Stimulated activated CD4-positive, alpha-beta T cell treated with anti-CD3 and anti-CD28 coated beads, Interleukin-4, amount 100 ng/mL, for 1 hour (primary cell): ENCODE results near the gene N4BP2.
A peak's percentile ranks its signal among the peaks of the same experiment; 100 is the strongest.
"Not testable (repeated sequence)": the region's sequence is repeated elsewhere in the genome, so short reads cannot be mapped to it uniquely, and the experiment has no call there.

Source experiments
- DNase-seq: peaks from one replicate; pipeline ENCODE4 v3.0.0-alpha.2; 2020

Gene N4BP2

DNA sequence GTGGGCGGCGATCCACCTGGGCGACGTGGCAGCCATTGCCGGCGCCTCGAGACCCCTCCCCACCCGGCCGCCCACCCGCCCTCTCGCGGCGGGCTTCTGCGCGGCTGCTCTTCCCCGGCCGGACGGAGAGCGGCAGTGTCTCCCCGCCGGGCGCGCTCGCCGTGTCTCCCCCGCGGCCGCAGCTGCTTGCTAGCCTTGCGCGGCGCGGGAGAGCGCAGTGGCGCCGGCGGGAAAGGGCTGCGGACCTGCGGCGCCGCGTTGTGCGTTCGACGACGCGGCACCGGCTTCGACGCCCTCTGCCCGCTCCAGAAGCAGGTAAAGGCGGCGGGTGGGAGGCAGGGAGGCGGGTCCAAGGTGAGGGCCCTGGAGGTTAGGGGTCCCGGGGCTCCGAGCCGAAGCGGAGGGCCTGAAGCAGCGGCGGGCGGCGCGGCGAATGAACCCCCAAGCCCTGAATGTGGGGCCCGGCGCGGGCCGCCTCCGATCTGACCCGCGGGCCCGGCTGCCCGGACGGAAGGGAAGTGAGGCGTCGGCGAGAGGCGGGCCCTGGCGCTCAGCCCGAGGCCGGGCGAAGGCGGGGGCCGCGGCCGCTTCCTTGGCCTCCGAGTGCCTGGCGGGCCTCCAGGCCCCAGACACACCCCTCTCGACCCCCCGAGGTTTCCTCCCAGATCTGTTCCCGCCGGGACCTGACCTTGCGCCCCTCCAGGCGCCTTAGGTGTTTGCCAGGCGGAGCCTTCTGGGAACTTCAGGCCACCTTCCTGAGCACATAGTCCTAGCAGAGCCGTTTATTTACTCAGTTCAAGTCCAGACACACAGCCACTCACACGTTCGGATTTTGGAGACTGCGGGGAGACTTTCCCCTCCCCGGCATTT, at the start of gene N4BP2:
TSS of gene N4BP2 (plus strand) at position 135 of the 870 bp plus-strand sequence. CDS start 40,491 bp downstream, outside the sequence.
- peak; percentile 79 for DNase-seq

DNA sequence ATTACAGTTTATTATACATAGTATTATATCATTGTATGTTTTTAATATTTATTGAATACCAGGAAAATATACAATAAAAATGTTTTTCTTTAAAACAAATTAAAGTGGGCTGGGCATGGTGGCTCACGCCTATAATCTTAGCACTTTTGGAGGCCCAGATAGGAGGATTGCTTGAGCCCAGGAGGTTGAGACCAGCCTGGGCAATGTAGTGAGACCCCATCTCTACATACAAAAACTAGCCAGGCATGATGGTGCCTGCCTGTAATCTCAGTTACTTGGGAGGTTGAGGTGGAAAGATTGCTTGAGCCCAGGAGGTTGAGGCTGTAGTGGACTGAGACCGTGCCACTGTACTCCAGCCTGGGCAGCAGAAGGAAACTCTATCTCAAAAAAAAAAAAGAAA, 40.6 kb upstream of the N4BP2 start:
- no peak for DNase-seq

DNA sequence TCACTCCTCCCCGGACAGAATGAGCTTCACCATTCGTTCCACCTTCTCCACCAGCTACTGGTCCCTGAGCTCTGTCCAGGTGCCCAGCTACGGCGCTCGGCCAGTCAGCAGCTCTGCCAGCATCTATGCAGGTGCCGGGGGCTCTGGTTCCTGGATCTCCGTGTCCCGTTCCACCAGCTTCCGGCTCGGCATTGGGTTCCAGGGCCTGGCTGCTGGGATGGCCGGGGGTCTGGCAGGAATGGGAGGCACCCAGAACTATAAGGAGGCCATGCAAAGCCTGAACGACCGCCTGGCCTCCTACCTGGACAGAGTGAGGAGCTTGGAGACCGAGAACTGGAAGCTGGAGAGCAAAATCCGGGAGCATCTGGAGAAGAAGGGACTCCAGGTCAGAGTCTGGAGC, 36.4 kb upstream of the N4BP2 start:
- no peak for DNase-seq

DNA sequence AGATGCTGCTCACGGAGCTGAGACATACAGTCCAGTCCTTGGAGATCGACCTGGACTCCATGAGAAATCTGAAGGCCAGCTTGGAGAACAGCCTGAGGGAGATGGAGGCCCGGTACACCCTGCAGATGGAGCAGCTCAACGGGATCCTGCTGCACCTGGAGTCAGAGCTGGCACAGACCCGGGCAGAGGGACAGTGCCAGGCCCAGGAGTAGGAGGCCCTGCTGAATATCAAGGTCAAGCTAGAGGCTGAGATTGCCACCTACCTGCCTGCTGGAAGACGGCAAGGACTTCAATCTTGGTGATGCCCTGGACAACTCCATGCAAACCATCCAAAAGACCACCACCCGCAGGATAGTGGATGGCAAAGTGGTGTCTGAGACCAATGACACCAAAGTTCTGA, 35.5 kb upstream of the N4BP2 start:
- not testable (repeated sequence) for DNase-seq

DNA sequence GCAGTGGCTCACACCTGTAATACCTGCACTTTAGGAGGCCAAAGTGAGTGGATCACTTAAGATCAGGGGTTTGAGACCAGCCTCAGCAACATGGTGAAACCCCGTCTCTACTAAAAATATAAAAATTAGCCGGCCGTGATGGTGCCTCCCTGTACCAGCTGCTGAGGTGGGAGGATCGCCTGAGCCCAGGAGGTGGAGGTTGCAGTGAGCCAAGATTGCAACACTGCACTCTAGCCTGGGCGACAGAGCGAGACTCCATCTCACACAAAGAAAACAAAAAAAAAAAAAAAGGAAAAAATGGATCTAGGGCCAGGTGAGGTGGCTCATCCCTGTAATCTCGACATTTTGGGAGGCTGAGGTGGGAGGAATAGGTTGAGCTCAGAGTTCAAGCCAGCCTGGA, 32.6 kb upstream of the N4BP2 start:
- DNase-seq, result not testable (repeated sequence)

DNA sequence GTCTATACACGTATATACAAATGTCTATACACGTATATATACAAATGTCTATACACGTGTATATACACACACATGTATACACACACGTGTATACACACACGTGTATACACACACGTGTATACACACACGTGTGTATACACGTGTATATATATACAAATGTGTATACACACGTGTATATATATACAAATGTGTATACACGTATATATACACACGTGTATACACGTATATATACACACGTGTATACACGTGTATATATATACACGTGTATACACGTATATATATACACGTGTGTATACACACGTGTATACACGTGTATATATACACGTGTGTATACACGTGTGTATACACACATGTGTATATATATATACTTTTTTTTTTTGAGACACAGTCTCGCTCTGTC, 23.9 kb upstream of the N4BP2 start:
- no peak for DNase-seq

DNA sequence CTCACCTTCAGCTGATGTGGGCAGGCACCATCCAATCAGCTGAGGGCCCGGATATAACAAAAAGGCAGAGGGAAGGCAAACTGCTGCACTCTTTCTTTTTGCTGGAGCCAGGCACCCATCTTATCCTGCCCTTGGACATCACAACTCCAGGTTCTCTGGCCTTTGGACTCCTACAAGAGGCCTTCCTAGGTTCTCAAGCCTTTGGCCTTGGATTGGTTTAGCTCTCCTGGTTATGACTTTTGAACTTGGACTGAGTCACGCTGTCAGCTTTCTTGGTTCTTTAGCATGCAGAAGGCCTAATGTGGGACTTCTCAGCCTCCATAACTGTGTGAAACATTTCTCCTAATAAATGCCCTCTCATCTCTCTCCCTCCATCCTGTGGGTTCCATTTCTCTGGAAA, 23.0 kb upstream of the N4BP2 start:
- DNase-seq, result no peak

DNA sequence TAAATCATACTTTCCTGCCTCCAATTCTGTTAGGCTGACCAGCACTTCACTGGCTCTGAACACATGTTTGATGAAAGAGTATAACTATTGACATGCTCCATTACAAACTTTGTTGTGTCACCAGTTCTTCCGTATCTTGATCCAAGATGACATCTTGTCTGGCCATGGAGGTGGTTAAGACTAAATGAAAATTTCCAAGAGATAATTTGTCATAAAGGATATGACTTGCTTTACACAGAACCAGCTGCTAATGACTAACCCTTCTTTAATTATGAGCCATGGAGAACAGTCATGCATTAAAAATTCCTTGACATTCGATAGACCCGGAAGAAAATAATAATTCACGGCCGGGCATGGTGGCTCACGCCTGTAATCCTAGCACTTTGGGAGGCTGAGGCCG, 17.7 kb upstream of the N4BP2 start:
- DNase-seq, result no peak

DNA sequence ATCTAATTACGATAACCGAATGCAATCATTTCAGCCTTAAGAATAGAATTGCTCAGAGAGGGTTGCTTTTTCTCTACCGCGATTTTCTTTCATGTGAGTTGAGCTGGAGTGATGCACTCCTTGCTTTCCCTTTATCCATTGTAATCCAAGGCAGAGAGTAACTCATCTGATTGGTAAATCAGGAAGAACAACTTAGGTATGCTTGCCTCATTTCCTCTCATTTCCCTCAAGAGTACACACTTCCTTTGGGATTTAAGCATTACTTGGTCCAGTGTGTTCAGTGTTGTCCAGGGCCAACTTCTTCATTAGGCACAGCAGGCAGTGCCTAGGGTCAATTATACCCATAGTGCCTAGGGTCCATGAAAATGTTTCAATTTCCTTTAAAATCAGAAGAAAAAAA, 15.7 kb upstream of the N4BP2 start:
- DNase-seq, result no peak

DNA sequence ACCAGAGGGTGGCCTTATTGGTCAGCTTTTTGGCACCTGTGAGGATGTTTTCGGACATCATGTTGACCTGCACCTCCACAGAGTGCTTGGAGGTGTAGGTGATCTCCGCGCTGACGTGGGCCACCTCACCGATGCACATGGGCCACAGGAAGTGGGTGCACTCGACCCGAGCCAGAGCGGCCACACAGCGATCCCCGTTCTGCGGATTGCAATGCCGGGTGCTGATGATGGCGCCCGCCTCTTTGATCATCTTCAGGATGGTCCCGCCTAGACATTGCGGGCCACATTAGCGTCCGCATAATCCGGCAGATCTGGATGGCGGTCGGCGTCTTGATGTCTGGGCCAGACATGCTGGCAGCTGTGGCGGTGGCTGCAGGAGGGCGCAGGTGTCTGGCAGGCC, 12.9 kb upstream of the N4BP2 start:
- DNase-seq, result no peak

DNA sequence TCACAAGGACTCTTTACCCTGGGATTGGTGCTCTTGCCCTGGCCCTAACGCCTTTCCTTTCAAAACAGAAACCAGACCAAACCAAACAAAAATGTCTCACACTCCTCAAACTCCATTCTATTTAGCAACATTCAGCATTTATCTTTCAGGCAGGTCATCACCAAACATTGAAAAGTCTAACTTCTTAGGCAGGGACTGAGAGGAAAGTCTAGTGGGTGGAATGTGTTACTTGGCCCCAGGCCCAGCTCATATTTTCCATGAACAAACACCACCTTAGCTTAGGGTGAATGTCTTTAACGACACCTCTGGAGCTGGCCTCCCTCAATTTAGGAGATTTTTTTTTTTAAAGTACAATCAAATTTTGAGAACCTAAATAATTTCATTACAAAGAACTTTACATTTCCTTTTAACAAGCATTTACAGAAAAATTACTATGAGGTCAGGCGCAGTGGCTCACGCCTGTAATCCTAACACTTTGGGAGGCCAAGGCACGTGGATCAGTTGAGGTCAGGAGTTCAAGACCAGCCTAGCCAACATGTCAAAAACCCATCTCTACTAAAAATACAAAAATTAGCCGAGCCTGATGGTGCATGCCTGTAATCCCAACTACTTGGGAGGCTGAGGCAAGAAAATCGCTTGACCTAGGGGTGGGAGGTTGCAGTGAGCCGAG, 10.2 kb upstream of the N4BP2 start:
- DNase-seq, result no peak

DNA sequence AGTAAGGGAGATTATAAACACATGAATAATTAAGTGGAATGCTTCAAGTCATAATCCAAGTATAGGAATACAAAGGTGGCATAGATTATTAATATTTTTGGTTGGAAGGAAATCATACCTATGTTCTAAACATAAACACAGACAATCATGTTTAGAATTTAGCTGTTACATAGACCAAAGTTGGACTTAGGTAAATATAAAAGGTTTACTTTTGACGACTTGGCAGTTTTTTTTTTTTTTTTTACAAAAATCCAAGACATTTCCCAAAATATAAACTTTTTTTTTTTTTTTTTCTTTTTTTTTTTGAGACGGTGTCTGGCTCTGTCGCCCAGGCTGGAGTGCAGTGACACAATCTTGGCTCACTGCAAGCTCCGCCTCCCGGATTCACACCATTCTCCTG, 3.5 kb upstream of the N4BP2 start:
- no peak for DNase-seq

DNA sequence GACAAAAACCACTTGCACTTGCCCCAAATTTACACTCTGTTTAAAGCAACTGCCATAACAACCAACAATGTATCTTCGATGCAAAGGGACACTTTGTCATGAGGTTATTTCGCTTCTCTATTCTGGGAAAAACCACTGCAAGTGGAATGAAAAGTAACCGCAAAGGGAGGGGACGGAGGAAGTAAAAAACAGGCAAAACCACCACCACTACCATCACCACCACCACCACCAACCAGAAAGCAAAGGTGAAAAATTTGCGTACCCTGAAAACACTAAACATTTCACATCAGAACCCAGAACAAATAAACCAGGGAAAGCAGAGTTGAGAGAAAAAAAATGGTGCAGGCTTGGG, 1.2 kb upstream of the N4BP2 start:
- peak; percentile 9 for DNase-seq

DNA sequence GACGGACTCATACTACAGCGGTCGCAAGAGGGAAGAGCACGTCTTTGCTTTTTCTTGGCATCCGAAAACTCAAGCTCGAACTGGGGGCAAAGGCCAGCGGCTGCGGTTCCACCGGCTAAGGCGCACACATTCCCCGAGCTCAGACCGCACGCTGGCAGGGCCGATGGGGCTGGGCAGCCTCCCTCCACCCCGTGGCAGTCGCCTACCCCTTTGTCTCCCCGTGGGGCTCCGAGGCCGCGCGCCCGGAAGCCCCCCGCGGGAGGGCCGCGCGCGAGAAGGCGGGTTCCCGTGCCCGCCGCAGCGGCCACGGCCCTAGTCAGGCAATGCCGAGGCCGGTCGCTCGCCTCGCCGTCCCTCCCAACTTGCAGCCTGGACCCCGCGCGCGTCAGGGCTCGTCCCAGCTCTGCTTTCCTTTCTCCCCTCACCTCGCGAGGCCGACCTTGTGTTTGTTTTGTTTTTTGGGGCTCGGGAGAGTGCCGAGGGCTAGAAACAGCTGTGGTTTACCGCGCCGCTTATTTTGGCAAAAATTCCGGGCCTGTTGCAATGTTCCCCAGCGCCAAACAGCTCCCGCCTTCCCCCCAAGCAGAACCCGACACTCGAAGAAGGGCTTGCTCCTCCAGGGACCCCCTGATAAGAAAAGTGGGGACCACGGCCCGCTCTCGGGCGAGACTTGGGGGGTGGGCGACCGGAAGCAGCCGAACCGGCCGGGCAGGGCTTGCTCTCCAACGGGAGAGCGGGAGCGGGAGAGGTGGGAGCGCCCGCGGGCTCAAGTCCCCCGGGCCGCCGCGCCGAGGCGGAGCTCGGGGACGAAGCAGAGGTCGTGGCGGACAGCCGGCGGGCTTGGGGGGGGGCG, 561 bp upstream of the N4BP2 start:
- DNase-seq, result peak; percentile 44

DNA sequence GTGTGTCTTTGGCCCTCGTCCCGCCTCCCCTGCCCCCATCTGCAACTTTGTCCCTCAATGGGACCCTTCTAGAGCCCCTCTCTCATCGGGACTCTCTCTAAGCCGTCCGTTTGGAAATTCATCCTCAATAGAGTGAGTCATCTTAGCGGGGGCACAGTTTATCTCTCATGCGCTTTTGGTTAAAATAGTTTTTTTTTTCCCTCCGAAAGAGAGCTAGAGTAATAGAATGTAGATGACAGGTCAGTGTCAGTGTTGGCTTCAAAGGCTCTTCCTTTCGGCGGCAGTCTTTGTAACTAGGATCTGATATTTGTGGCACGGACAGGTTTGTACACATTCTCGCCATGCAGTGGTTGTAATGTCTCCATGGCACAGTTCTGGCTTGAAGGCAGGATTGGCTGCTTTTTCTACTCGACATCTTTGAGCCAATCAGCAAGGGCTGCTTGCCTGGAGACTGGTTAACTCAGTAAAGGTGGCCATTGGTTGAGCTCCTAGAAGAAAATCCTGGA, 989 bp downstream of the N4BP2 start:
- peak; percentile 45 for DNase-seq

DNA sequence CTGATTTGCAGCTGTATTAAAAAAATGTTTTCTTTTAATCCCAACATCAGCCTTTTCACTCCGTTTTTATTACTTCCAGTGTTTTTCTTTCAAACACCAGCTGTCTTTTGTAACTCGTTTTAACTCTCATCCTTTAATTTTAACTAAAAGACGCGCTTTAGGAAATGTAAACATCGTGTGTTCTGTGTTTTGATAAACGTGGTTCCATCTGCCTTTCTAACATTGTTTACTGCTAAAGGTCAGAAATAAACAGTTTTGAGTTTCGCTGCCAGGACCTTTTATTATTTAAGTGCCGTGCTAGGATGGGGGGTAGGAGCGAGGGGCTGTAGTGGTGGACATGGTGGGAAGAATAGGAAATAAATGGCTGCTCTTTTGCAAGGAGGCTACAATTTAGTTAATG, 1.5 kb downstream of the N4BP2 start:
- no peak for DNase-seq

DNA sequence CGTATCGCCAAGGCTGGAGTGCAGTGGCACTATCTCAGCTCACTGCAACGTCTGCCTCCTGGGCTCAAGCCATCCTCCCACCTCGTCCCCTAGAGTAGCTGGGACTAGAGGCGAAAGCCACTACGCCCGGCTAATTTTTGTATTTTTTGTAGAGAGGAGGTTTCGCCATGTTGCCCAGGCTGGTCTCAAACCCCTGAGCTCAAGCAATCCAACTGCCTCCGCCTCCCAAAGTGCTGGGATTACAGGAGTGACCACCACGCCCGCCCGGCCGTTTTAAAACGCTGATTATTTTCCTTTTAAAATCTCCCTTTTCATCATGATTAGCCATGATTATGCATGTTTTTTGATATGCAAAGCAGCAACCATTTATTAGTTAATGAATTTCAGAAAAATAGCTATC, 2.2 kb downstream of the N4BP2 start:
- no peak for DNase-seq

DNA sequence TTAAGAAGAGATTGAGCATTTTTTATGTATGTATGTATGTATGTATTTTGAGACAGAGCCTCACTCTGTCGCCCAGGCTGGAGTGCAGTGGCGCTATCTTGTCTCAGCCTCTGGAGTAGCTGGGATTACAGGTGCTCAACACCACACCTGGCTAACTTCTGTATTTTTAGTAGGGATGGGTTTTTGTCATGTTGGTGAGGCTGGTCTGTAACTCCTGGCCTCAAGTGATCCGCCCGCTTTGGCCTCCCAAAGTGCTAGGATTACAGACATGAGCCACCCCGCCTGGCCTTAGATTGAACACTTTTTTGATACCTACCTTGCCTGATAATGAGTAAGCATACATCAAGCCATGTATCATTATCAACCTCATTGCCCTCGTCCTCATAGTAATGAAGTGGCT, 2.7 kb downstream of the N4BP2 start:
- no peak for DNase-seq

DNA sequence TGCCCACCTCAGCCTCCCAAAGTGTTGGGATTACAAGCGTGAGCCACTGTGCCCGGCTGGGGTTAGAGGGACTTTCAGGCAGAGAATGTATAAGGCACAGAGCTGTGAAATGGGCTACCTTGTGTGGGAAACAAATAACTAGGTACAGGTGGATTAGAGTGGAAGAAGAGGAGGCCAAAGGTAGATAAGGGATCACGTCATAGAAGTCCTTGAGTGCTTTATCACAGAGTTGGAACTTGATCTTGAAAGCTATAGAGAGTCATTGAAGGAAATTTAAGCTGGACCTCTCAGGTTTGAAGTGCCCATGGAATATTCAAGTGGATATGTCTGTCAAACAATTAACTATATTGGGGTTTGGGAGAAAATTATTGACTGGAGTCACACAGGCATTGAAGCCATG, 8.4 kb downstream of the N4BP2 start:
- DNase-seq, result no peak

DNA sequence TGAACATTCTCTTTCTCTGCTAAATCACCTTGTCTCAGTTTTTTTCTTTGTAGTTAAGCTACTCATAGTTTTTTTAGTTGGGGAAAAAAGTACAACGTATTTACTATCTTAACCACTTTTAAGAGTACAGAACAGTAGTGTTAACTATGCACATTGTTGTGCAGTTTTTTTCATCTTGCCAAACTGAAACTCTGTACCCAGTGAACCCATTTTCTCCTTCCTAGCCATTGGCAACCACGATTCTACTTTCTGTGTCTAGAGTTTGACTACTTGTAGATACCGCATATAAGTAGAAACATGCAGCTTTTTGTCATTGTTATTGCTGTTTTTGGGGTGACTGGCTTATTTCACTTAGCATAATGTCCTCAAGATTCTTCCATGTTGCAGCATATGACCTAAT, 10.0 kb downstream of the N4BP2 start:
- DNase-seq, result no peak

DNA sequence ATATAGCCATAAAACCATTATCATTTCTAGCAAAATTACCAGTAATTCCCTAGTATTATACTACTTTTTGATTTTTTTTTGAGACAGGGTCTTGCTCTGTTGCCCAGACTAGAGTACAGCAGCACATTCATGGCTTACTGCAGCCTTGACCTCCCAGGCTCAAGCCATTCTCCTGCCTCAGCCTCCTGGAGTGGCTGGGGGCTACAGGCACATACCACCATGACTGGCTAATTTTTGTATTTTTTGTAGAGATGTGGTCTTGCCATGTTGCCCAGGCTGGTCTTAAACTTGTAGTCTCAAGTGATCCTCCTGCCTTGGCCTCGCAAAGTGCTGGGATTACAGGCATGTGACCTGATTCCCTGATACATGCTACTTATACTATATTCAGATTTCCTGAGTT, 13.7 kb downstream of the N4BP2 start:
- no peak for DNase-seq

DNA sequence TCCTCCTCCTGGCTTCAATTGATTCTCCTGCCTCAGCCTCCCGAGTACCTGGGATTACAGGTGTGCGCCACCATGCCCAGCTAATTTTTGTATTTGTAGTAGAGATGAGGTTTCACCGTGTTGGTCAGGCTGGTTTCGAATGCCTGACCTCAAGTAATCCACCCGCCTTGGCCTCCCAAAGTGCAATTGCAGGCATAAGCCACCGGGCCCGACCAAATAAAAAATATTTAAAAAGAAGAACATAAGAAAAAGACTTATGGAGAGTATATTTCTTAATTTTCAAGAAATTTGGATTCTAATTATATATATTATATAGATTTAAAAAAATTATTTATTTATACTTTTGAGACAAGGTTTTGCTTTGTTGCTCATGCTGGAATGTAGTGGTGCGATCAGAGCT, 29.8 kb downstream of the N4BP2 start:
- no peak for DNase-seq

DNA sequence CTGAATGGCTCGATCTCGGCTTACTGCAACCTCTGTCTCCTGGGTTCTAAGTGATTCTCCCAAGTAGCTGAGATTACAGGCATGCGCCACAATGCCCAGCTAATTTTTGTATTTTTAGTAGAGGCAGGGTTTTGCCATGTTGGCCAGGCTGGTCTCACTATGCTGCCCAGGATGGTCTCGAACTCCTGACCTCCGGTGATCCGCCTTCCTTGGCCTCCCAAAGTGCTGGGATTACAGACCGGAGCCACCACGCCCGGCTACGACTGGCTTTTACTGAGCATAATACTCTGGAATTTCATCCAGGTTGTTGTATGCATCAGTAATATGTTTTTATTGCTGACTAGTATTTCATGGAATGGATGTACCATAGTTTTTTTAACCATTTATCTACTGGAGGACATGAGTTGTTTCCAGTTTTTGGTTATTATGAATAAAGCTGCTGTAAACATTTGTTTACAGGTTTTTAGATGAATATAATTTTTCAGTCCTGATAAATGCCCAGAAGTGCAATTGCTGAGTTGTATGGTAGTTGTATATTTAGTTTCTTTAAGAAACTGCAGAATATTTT, 31.2 kb downstream of the N4BP2 start:
- no peak for DNase-seq
